RWPE2 (cell line): ENCODE data around the gene PDE4D.

Experiments
- ATAC-seq: fragments of 200-7000 bp; cut with Tn5 transposase; 3 replicates; pipeline ENCODE4 v1.9.1; 2021; ENCODE audit warnings: low read depth
- DNase-seq: peaks from one replicate; pipeline ENCODE4 v3.0.0-alpha.2; 2020; ENCODE audit warnings: low spot score
- H3K27ac ChIP-seq: fragments of 450-650 bp; 2 replicates; pipeline ENCODE4 v1.5.1; 2017; ENCODE audit warnings: mild to moderate bottlenecking; ENCODE audit not compliant: poor library complexity, severe bottlenecking
- H3K27me3 ChIP-seq: fragments of 250-450 bp; sonication (Bioruptor Pico); 2 replicates; pipeline ENCODE4 v1.5.1; 2021; ENCODE audit warnings: mild to moderate bottlenecking, moderate library complexity; ENCODE audit not compliant: insufficient read depth, poor library complexity, severe bottlenecking
- H3K36me3 ChIP-seq: fragments of 250-450 bp; sonication (Bioruptor Pico); 2 replicates; pipeline ENCODE4 v1.5.1; 2020; ENCODE audit warnings: low read depth, mild to moderate bottlenecking, moderate library complexity
- H3K4me1 ChIP-seq: fragments of 250-450 bp; sonication (Bioruptor Pico); 2 replicates; pipeline ENCODE4 v1.5.1; 2021; ENCODE audit warnings: mild to moderate bottlenecking, moderate library complexity; ENCODE audit not compliant: insufficient read depth, poor library complexity, severe bottlenecking
- H3K4me3 ChIP-seq: fragments of 250-450 bp; sonication (Bioruptor Pico); 2 replicates; pipeline ENCODE4 v1.5.1; 2021; ENCODE audit warnings: mild to moderate bottlenecking, moderate library complexity; ENCODE audit not compliant: severe bottlenecking
- H3K9me3 ChIP-seq: fragments of 250-450 bp; sonication (Bioruptor Pico); 2 replicates; pipeline ENCODE4 v1.5.1; 2021; ENCODE audit warnings: mild to moderate bottlenecking, moderate library complexity; ENCODE audit not compliant: severe bottlenecking
- CTCF ChIP-seq: fragments of 450-650 bp; IDR thresholded peaks from one replicate; pipeline ENCODE4 v1.5.1; 2017; ENCODE audit warnings: mild to moderate bottlenecking, moderate library complexity; ENCODE audit not compliant: poor library complexity, severe bottlenecking

Gene PDE4D

GRCh38 chr5:59615272-59615671 lies 278.3 kb downstream of the PDE4D start:
- ATAC-seq: peak; percentile 93
- Histone ChIP-seq H3K4me3 (no peak overlapping the region), H3K27me3 (no peaks in the 10 kb centered on the region), H3K4me1 (peaks cover 15% of the 10 kb centered on the region), H3K27ac (peak overlapping the region; percentile 28), H3K9me3 (no peaks in the 10 kb centered on the region), H3K36me3 (no peaks in the 10 kb centered on the region)
- TF ChIP-seq CTCF: no peak
- DNase-seq: no peak

GRCh38 chr5:59609501-59610265 lies 283.8 kb downstream of the PDE4D start:
- no peak for TF ChIP-seq CTCF
- no peak for DNase-seq
- H3K4me1 ChIP-seq: peaks cover 6% of the 10 kb centered on the region
- ATAC-seq: no peak
- H3K9me3 ChIP-seq: no peaks in the 10 kb centered on the region
- H3K27ac ChIP-seq: no peak overlapping the region
- no peak overlapping the region for H3K4me3 ChIP-seq
- no peaks in the 10 kb centered on the region for H3K36me3 ChIP-seq
- no peaks in the 10 kb centered on the region for H3K27me3 ChIP-seq

GRCh38 chr5:59608745-59609144 lies 284.8 kb downstream of the PDE4D start:
- Histone ChIP-seq H3K27ac (no peak overlapping the region), H3K4me1 (no peaks in the 10 kb centered on the region), H3K27me3 (no peaks in the 10 kb centered on the region), H3K4me3 (no peak overlapping the region), H3K9me3 (no peaks in the 10 kb centered on the region), H3K36me3 (no peaks in the 10 kb centered on the region)
- ATAC-seq (no peak), DNase-seq (no peak)
- TF ChIP-seq CTCF: no peak

- no peak overlapping the region for H3K27ac ChIP-seq
- H3K36me3 ChIP-seq: no peaks in the 10 kb centered on the region
- no peak overlapping the region for H3K4me3 ChIP-seq
- ATAC-seq (no peak), DNase-seq (no peak)
- no peak for TF ChIP-seq CTCF
- H3K9me3 ChIP-seq: no peaks in the 10 kb centered on the region
- no peaks in the 10 kb centered on the region for H3K4me1 ChIP-seq
- no peaks in the 10 kb centered on the region for H3K27me3 ChIP-seq
Observed at GRCh38 chr5:59607138-59607765, 286.3 kb downstream of the PDE4D start.

GRCh38 chr5:59605915-59606314 lies 287.6 kb downstream of the PDE4D start:
- ATAC-seq (no peak), DNase-seq (no peak)
- Histone ChIP-seq H3K27me3 (no peaks in the 10 kb centered on the region), H3K9me3 (no peaks in the 10 kb centered on the region), H3K4me3 (no peak overlapping the region), H3K36me3 (no peaks in the 10 kb centered on the region), H3K27ac (no peak overlapping the region), H3K4me1 (no peaks in the 10 kb centered on the region)
- TF ChIP-seq CTCF: no peak
